Subcutaneous adipose tissue (tissue), 4 donors: ENCODE results near the gene GAPVD1. TPM values are rescaled to one million over a fixed set of nuclear protein-coding genes. Genes with fewer than 3 reads are reported as not detected.

Experiments
- CTCF ChIP-seq: fragments of 450-650 bp; IDR thresholded peaks from one replicate; pipeline ENCODE4 v1.5.1; 2016; ENCODE audit warnings: low read depth, mild to moderate bottlenecking, control low read depth, antibody characterized with exemption, moderate library complexity
- total RNA-seq, 4 donors: library from RNA; depleted of rRNA; stranded (reverse); fragments of >200 nt; gene quantifications; one replicate each; pipeline ENCODE4 v1.1.0, GENCODE V29; 2016

The GAPVD1 gene
- total RNA-seq, 4 donors from 2014 or later = 57.7 to 85.3 (median 62.9) TPM

DNA sequence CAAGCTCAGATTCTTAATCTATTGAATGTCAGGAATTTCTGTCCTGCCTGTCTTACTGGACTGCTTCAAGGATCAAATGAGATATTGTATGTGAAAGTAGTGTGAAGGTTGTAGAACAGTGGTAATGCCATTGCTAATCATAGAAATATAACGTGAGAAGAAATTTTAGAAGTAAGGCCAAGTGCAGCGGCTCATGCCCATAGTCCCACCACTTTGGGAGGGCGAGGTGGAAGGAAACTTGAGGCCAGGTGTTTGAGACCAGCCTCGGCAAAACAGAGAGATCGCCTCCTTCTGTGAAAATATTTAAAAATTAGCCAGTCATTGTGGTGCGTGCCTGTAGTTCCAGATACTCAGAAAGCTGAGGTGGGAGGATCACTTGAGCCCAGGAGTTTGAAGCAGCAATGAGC is 15.4 kb upstream of the GAPVD1 start:
- TF ChIP-seq CTCF = no peak

- no peak for TF ChIP-seq CTCF
These were observed 7.4 kb upstream of the GAPVD1 start for GRCh38 chr9:125254231-125254630.

- TF ChIP-seq CTCF = no peak
These were observed 5.7 kb upstream of the GAPVD1 start for GRCh38 chr9:125255781-125256391.

- TF ChIP-seq CTCF = no peak
These were observed 3.4 kb upstream of the GAPVD1 start for GRCh38 chr9:125258160-125258785.

DNA sequence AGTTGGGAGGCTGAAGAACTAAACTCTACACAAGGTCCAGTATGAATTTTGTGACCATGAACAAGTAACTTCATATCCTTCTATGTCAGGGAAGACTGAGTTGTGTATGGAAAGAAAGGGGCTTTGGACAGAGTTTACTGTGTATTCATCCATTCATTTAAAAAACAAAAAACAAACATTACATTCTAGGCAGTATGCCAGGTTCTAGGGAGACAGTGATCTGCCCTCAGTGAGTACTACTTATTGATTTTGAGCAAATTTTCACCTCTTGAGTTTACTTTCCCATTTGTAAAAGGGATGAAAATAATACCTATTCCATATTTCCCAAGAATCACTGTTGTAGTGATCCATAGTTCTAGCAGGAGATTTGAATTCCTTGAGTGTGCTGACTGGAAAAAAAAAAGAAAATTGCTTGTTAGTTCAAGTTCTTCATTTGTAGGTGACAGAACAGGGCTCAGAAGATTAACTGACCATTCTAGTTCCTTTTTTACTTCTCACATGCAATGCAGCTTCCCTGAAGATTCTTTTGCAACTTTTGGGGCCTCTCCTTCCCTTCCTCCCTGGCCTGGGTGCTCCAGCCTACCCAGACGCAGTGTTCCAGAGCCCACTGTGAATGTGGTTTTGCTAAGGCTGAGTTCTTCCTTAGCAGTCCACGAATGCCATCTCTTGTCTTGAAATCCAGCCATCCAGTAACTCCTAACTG is 2.6 kb upstream of the GAPVD1 start:
- TF ChIP-seq CTCF = no peak

DNA sequence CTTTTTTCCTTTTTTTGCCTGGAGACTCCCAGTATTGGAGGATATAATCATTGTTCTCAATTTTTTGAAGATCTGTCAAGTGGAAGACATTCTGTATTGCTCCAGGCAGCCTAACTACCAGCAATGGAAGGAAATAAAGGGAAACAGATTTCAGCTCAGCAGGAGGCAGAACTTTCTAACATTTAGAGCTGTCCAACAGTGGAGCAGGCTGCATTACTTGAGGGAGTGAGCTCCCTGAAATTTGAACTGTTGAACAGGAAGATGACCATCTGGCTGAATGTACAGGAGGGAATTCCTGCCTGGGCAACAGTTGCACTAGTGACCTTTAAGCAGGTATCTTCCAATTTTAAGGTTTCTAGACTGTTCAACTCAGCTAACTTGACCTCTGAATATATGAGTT is 1.1 kb upstream of the GAPVD1 start:
- TF ChIP-seq CTCF = no peak

DNA sequence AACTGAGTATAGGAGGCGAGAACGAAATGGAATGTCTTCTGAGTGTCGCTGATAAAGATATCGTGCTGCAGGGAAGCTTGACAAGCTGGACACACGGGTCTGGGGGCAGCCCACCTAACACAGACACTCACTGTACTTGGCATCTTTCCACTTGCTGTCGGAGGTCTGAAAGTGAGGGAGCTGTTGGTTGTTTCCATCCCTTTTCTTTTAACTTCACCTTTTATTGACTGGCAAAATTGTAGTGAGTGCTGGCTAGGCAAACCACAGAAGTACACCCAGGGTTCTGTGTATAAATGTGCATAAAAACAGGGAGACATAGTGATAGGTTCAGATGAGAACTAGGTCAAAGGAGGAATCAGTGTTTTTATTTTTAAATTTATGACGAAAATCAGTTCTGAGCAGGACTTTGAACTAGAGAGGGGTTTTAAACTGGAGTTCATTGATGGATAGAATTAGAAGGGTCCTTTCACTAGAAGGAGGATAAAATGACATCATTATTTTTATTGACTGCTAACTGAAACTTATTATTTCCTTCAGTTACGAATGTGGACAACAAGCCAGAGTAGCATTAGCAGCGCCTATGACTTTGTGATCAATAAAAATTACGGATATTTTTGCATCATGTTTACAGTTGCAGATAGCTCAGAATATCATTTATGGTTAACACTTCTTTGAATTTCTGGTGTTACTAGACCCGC is 817 bp downstream of the GAPVD1 start:
- TF ChIP-seq CTCF = no peak
